Measurements from ENCODE around the gene PTPN4. TPM values are rescaled to one million over a fixed set of nuclear protein-coding genes. Genes with fewer than 3 reads are reported as not detected.

PTPN4 gene
- total RNA-seq, 1 experiment from 2014 or later, result 44.5 TPM

DNA sequence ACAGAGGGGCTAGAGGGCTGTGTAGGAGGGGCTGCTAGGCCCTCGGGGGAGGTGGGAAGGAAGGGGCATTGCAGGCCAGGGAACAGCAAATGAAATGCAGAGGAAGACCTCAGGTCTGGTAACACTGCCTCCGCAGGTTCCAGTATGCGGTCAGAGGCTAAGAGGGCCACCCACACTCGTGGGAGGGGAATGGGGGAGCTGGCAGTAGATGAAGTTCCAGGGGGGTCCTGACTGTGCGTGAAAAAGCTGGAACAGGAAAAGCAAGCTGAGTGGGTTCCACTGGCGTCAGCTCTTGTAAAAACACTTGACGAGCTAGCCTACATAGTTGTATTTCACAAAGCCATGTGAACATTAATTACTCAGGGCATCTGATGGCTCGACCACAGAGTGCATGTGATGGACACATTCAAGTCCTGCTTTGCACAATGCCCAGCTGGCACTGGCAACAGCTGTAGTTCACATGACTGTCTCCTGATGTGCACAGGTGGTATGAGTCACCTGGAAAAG lies 29.0 kb upstream of the PTPN4 start:
- DNase-seq (no peak), ATAC-seq (no peak; the same call in 1 of the 2 replicates)
- intact Hi-C loops (cut with micrococcal nuclease), result no loop called here
- ChIA-PET POLR2A (ENCODE audit: unreplicated experiment) (no interaction called here), CTCF (no interaction called here)
- Histone ChIP-seq H3K79me2 (ENCODE audit: low read length) (no peaks in the 10 kb centered on the region), H3K36me3 (ENCODE audit: low read depth, low read length) (no peaks in the 10 kb centered on the region), H4K20me1 (ENCODE audit: low read length) (no peaks in the 10 kb centered on the region), H3K27me3 (ENCODE audit: low read length) (no peaks in the 10 kb centered on the region), H3K27ac (ENCODE audit: low read length) (no peak overlapping the region), H3K4me3 (ENCODE audit: low read length) (no peak overlapping the region), H2AFZ (ENCODE audit: low read length) (no peak overlapping the region), H3K9me2 (replicated peaks; ENCODE audit: low read length) (no peaks in the 10 kb centered on the region), H3K4me1 (ENCODE audit: insufficient read depth, low read length) (no peaks in the 10 kb centered on the region), H3K9ac (ENCODE audit: low read length) (no peak overlapping the region), H3F3A (ENCODE audit: low read length, unreplicated experiment) (no peaks in the 10 kb centered on the region), H3K9me3 (ENCODE audit: low read length) (no peaks in the 10 kb centered on the region), H3K4me2 (ENCODE audit: low read length) (no peak overlapping the region)
- no TSS peak for BruUV-seq (replicated peaks)
- TF ChIP-seq EZH2phosphoT487 (IDR thresholded peaks at IDR 0.05; ENCODE audit: borderline replicate concordance, low read length) (no peak), EZH2 (IDR thresholded peaks at IDR 0.05; ENCODE audit: low read length, unreplicated experiment) (no peak), CTCF (conservative IDR thresholded peaks at IDR 0.05; ENCODE audit: low read depth, low read length) (no peak)

DNA sequence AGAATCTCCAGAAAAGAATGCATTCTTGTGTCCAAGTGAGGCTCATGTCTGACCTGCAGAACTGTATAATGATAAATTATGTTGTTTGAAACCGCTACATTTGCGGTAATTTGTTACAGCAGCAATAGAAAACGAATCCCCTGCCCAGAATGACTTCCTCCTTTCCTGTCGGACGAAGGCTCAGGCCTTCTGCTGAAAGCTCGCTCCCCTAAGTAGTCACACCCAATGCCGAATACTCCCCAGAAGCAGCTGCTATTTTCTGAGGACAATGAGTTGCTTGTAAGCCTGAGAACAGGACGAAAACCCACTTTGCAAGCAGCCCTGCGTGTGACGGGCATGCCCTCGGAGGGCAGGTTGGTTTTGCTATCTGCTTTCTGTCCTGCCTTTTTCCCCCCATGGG lies 27.7 kb upstream of the PTPN4 start:
- Histone ChIP-seq H3K9me2 (replicated peaks; ENCODE audit: low read length) (no peaks in the 10 kb centered on the region), H2AFZ (ENCODE audit: low read length) (no peak overlapping the region), H3K27ac (ENCODE audit: low read length) (no peak overlapping the region), H3K27me3 (ENCODE audit: low read length) (no peaks in the 10 kb centered on the region), H3K4me1 (ENCODE audit: insufficient read depth, low read length) (no peaks in the 10 kb centered on the region), H3K4me2 (ENCODE audit: low read length) (no peak overlapping the region), H4K20me1 (ENCODE audit: low read length) (no peaks in the 10 kb centered on the region), H3K9ac (ENCODE audit: low read length) (no peak overlapping the region), H3F3A (ENCODE audit: low read length, unreplicated experiment) (no peaks in the 10 kb centered on the region), H3K79me2 (ENCODE audit: low read length) (no peaks in the 10 kb centered on the region), H3K36me3 (ENCODE audit: low read depth, low read length) (no peaks in the 10 kb centered on the region), H3K9me3 (ENCODE audit: low read length) (no peaks in the 10 kb centered on the region), H3K4me3 (ENCODE audit: low read length) (no peak overlapping the region)
- ATAC-seq (no peak), DNase-seq (no peak)
- BruUV-seq (replicated peaks), result no TSS peak
- ChIA-PET CTCF (no interaction called here), POLR2A (ENCODE audit: unreplicated experiment) (no interaction called here)
- intact Hi-C loops (cut with micrococcal nuclease), result no loop called here
- TF ChIP-seq CTCF (conservative IDR thresholded peaks at IDR 0.05; ENCODE audit: low read depth, low read length) (no peak), EZH2 (IDR thresholded peaks at IDR 0.05; ENCODE audit: low read length, unreplicated experiment) (no peak), EZH2phosphoT487 (IDR thresholded peaks at IDR 0.05; ENCODE audit: borderline replicate concordance, low read length) (no peak)

- DNase-seq, result no peak
- no peak overlapping the region for H3K27ac ChIP-seq (ENCODE audit: low read length)
- no peaks in the 10 kb centered on the region for H3K36me3 ChIP-seq (ENCODE audit: low read depth, low read length)
- H3K79me2 ChIP-seq (ENCODE audit: low read length), result no peaks in the 10 kb centered on the region
- POLR2A ChIA-PET (ENCODE audit: unreplicated experiment), result no interaction called here
- H3K9ac ChIP-seq (ENCODE audit: low read length), result no peak overlapping the region
- no peaks in the 10 kb centered on the region for H3K27me3 ChIP-seq (ENCODE audit: low read length)
- ATAC-seq, result no peak
- H3K9me2 ChIP-seq (replicated peaks; ENCODE audit: low read length), result no peaks in the 10 kb centered on the region
- no peaks in the 10 kb centered on the region for H3F3A ChIP-seq (ENCODE audit: low read length, unreplicated experiment)
- intact Hi-C loops (cut with micrococcal nuclease), result no loop called here
- CTCF ChIA-PET, result no interaction called here
- H3K4me1 ChIP-seq (ENCODE audit: insufficient read depth, low read length), result no peaks in the 10 kb centered on the region
- no peak overlapping the region for H3K4me3 ChIP-seq (ENCODE audit: low read length)
- H2AFZ ChIP-seq (ENCODE audit: low read length), result no peak overlapping the region
- TF ChIP-seq EZH2phosphoT487 (IDR thresholded peaks at IDR 0.05; ENCODE audit: borderline replicate concordance, low read length) (no peak), EZH2 (IDR thresholded peaks at IDR 0.05; ENCODE audit: low read length, unreplicated experiment) (no peak), CTCF (conservative IDR thresholded peaks at IDR 0.05; ENCODE audit: low read depth, low read length) (no peak)
- no peaks in the 10 kb centered on the region for H3K9me3 ChIP-seq (ENCODE audit: low read length)
- no peaks in the 10 kb centered on the region for H4K20me1 ChIP-seq (ENCODE audit: low read length)
- no TSS peak for BruUV-seq (replicated peaks)
- H3K4me2 ChIP-seq (ENCODE audit: low read length), result no peak overlapping the region
Observed at GRCh38 chr2:119732601-119733164, 27.0 kb upstream of the PTPN4 start.
